Measurements from ENCODE around the gene UBQLNL. TPM values are rescaled to one million over a fixed set of nuclear protein-coding genes. Genes with fewer than 3 reads are reported as not detected.

UBQLNL gene
- total RNA-seq, 4 donors from 2014 or later, result 0.34 to 0.98 (median 0.71) TPM

- TF ChIP-seq CTCF (IDR thresholded peaks at IDR 0.05; ENCODE audit: low read depth), result no peak
Measured at GRCh38 chr11:5527716-5528115, 11.2 kb upstream of the UBQLNL start.

GRCh38 chr11:5524756-5525155 lies 8.3 kb upstream of the UBQLNL start:
- TF ChIP-seq CTCF (IDR thresholded peaks at IDR 0.05; ENCODE audit: low read depth), result no peak

- no peak for TF ChIP-seq CTCF (IDR thresholded peaks at IDR 0.05; ENCODE audit: low read depth)
Measured at GRCh38 chr11:5522308-5522707, 5.8 kb upstream of the UBQLNL start.

GRCh38 chr11:5521540-5521939 lies 5.0 kb upstream of the UBQLNL start:
- no peak for TF ChIP-seq CTCF (IDR thresholded peaks at IDR 0.05; ENCODE audit: low read depth)

GRCh38 chr11:5514841-5515240 lies 1.7 kb downstream of the UBQLNL start:
- no peak for TF ChIP-seq CTCF (IDR thresholded peaks at IDR 0.05; ENCODE audit: low read depth)

- TF ChIP-seq CTCF (IDR thresholded peaks at IDR 0.05; ENCODE audit: low read depth), result no peak
Measured at GRCh38 chr11:5509803-5510202, 6.7 kb downstream of the UBQLNL start, which contains the start of gene UBQLN3. UBQLN3 (minus strand) TSS chr11:5509957; CDS start chr11:5509558, 399 bp downstream.

GRCh38 chr11:5508605-5509004 lies 7.9 kb downstream of the UBQLNL start:
- TF ChIP-seq CTCF (IDR thresholded peaks at IDR 0.05; ENCODE audit: low read depth), result no peak
